CD4-positive, alpha-beta T cell treated with Interleukin-6 at 100 ng/mL for 8 hours (primary cell): ENCODE data around the gene PXK.

Experiments
- DNase-seq: peaks from one replicate; pipeline ENCODE4 v3.0.0-alpha.2; 2020; ENCODE audit warnings: mixed read lengths, low spot score

PXK gene

DNA sequence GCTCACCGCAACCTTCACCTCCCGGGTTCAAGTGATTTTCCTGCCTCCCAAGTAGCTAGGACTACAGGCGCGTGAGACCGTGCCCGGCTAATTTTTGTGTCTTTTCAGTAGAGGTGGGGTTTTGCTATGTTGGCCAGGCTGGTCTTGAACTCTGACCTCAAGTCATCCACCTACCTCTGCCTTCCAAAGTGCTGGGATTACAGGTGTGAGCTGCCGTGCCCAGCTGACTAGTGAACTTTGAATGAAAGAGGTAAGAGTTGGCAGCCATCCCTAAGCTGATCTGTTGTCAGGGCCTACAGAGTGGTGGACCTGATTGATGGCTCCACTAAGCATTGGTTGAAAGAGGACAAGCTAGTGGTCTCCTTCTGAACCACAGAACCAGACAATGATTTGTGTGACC lies 15.3 kb downstream of the PXK start:
- no peak for DNase-seq

DNA sequence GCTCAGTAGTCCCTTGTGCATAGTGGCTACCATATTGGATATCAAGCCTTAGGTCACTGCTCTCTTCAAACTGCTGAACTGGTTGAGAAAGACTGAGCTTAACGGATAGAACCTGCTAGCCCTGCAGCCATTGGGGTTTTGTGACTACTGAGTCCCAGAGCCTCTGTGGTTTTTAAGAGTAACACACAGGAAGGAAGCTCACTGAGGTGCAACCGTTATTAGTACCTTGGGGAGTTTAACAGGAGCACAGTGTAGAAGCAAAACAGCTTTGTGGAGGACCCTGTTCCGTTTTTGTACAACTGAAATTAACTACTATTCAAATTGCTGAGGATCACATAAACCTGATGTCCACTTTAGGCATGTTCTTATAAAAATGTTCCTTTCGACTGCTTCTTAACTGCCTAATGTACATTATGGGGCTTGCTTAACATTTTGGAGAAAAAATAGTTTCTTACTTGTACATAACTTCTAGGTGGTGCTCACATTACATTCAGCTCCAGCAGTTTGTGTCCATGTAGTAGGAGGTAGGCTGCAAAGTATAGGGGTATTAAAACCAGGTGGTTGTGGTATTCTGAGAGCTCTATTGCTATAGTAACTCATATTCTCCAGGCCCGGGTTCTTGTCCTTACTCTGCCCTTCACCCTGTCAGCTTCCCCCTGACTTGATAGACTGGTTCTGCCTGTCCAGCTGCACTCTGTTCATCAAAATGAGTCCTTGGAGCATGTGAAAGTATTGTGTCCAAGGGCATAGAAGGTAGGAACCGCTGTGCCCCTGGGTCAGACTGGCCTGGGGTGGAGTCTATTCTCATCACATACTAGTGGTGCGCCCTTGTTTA lies 17.3 kb downstream of the PXK start:
- DNase-seq, result no peak

DNA sequence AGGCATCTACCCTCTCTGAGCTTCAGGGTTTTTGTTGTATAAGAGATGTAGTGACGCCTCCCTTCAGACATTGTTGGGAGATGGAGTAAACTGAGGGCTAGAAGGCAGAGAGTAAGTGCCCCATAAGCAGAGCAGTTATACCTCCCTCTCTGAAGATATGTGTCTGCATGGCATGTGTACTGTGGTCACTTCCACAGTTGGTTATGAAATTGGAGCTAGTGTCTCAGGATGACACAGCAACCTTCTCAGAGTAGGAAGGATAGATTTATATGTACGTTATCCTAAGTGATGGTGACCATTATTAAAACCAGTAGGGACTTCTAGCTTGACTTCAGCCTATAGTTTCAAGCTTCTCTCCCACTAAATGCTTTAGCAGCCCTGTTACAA lies 17.9 kb downstream of the PXK start:
- no peak for DNase-seq

DNA sequence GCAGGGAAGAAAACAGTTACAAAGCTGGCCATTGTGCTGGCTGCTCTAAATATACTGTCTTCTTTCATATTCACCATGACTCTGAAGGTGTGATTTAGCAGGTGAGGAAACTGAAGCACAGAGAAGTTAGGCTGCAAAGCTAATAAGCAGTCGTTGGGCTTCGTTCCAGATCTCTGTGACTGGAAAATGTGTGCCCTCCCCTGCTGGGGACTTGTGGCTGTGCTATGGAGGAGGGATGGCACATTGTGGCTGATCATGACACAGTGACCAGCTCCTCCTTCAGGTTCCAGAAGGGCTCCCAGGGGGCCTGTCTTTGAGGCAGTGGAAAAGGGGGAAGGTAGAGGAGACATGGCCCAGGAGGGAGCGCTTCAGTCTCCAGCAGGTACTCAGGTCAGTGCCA lies 19.2 kb downstream of the PXK start:
- no peak for DNase-seq

DNA sequence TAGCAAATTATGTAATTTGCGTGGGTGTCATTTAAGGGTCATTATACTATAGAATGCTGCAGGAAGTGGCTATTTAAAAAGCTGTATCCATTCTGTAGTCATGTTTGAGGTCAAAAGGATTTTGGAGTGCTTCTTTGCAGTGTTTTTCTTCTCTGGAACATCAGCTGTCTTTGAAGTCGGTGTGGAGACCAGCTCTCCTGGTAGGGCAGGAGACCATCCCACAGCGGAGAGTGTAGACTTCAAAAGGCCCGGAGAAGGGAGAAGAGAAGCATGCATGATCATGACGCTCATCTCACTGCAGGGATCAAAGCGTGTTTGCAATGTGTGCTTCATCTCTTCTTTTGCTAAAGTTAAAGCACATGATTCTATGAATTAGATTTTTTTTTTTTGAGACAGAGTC lies 19.9 kb downstream of the PXK start:
- no peak for DNase-seq

DNA sequence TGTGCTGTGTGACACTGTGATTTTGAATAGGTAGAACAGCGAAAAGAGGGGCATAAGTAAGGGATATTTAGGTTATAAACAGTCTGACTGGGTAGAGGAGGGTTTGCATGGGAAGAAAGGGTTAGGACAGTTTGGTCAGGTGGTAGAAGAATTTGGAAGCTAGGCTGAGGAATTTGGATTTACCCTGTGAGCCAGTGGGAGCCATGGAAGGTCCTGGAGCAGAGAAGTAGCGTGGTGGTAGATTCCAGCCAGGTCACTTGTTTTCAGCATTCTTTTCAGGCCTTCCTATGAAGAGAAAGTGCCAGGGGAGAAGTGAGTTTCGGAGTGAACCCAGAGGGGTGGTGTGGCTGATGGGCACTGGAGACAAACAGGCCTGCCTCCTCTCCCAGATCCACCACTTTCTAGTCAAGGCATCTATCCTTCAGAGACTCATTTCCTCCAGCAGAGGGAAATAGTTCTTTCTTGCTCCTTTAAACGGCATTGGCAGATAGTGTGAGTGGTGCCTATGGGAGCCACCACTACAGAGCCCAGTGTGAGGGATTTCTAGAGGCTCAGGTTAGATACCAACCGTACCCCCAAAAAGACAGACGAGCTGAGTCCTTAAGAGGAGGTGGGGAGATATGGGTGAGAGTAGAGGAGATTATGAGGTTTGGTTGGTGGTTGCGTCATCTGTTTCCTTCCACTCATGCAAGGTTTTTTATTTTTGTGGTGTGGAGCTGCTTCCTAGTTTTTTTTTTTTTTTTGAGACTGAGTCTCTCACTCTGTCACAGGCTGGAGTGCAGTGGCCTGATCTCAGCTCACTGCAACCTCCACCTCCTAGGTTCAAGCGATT lies 21.2 kb downstream of the PXK start:
- peak; percentile 7 for DNase-seq

DNA sequence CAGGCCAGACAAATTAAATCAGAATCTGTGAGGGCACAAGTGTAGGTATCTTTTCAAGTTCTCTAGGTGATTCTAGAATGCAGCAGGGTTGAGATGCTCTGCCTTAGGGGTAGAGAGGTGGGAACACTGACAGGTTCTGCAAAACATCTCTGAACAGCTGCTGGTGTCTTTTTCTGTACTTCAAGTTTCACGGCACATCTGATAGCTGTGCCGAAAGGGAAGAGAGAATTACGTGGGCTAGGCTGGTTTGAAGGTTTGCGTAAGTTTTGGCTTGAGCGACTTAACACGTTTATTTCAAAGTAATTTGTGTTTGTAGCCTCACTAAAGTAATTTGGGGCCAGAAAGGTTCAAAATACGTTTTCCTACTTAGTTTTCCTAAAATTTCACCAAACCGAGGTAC lies 22.5 kb downstream of the PXK start:
- no peak for DNase-seq

DNA sequence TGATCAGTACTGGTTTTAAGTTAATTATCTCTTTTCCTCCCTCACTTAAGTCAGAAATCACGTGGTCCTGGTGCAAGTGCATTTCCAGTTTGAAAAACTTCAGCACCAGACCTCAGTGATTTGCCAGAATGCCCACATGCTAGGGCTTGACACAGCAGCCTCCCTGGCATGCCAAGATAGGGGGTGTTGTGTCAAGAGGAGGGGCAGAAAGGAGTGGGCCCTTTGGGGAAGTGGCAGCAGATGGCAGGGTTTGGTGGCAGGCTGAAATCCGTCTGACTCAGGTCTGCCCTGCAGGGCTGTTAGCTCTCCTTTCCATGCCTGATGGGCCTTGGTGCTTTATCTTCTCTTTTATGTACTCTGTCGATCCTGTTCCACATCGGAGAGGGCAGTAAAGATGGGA lies 23.4 kb downstream of the PXK start:
- no peak for DNase-seq

DNA sequence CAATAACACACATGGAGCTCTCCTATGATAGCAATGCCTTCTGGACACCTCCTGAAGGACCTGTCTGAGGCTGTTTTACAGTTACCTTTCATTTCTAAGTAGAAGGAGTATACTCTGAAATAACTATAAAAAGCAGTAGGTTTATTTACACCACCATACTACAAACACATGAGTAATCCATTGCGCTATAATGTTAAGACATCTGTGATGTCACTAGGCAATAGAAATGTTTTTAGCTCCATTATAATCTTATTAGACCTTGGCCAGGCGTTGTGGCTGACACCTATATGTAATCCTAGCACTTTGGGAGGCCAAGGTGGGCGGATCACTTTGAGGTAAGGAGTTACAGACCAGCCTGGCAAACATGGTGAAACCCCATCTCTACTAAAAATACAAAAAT lies 24.7 kb downstream of the PXK start:
- no peak for DNase-seq

DNA sequence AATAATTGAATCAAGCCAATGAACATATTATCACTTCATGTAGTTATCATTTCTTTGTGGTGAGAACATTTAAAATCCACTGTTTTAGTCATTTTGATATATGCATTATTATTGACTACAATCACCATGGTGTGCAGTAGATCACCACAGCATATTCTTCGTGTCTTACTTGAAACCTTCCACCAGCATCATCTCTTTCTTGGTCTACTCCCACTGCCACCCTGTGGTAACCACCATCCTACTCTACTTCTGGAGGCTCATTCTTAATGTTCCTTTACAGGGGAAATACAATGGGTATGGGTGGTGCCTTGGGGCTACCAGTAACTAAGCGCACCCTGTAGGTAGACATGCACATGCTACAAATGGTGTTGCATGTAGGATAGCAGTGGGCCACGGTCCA lies 25.4 kb downstream of the PXK start:
- no peak for DNase-seq

DNA sequence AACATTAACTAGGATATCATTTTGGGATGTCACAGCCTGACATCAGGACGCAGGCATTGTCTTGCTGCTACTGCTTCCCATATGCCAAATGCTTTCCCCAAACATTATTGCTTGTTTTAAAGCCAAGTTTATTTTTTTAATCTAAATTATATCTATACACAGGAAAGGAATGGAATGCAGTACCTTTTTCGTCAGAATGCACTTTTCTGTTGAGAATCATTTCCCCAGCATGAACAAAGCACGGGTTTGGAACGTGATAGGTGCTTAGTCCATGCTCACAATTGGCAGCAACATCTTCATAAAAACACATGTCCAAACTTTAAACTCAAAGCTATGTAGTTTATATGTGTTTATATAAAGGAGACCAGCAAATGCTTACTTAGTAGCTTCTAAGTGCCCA lies 26.1 kb downstream of the PXK start:
- DNase-seq, result no peak

DNA sequence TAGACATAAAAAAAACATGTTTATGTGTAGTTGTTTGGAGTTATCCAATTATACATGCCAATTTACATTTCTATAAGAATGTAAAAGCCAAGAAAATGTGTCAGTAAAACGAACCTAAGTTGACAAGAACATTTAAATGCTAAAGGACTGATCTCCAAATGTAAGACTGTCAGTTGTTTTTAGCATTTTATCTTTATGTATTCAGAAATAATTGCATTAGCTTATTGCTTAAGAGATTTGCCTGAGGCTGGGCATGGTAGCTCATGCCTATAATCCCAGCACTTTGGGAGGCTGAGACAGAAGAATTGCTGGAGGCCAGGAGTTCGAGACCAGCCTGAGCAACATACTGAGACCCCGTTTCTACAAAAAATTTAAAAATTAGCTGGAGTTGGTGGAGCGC lies 26.9 kb downstream of the PXK start:
- DNase-seq, result no peak

DNA sequence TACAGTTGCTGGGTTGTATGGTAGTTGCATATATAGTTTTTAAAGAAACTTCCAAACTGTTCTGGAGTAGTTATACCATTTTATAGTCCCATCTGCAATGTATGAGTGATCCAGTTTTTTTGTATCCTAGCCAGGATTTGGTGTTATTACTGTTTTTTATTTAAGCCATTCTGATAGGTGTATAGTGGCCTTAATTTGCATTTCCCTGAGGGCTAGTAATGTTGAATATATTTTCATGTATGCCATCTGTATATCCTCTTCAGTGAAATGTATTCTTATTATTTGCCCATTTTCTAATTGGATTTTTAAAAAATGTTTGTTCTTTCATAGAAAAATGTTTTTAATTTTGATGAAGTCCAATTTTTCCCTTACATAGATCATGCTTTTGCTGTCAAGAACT lies 29.2 kb downstream of the PXK start:
- no peak for DNase-seq

DNA sequence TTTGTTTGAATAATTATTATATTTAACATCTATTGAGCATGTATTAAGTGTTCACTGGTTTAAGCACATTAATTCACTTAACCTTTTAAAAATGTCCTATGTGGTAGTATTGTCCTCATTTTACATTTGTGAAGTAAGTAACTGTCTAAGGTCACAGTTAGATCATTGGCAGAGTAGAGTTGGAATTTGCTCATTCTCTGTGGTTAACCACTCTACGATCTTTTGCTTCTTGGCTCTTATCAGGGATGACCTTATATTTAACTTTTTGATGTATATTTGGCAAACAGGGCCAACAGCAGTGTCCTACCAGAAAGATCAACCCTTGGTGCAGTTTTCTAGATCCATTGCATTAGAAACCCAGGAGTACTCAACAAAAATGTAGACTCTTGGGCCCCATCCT lies 34.0 kb downstream of the PXK start:
- DNase-seq, result no peak

DNA sequence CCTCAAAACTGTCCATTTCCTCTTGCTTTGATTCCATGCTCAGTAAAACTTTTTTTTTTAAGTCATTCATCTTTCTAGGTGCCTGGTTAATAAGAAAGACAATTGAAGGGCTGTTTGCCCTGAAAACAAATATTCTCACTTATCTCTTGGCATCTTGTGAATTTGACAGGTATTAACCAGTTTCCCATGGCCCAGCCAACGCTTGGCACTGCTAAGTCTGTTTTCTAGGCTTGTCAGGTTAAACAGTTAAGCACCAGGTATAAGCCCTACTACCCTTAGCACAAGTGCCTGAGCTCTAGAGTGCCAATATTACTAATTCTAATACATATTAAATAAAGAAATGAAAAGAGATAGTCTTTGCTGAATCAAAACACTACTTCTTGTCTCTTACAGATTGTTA lies 36.3 kb downstream of the PXK start:
- DNase-seq, result no peak

DNA sequence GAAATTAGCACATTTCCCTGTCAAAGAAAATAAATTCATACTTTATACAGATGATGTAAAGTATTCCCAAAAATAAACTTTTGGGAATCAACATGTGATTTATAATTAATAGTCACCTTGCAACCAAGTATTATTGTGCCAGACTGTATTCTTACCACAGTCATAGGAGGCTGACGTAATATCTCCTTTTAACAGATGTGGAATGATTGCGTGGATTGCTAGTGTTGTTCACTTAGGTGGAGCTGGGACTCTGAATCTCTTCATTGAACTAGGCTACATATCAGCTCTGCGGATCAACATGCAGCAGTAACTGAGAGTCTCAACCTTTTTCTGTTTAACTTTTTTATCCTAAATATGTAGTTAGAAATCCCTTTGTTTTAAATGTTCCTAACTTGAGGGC lies 37.2 kb downstream of the PXK start:
- no peak for DNase-seq

DNA sequence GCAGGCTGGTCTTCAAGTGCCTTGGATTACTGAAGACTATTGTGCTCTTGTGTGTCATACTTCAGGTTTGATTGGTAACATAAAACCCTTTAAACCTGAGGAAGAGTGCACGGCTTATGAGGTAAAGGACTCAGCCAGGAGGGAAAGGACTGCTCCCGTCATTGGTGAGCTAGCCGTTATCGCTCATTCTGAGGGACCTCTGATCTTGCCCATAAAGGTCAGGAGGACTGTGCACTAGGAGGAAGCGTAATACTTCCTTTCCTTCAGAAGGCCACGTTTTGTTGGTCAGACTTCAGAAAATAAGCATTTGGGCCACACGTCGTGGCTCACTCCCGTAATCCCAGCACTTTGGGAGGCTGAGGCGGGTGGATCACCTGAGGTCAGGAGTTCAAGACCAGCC lies 37.7 kb downstream of the PXK start:
- DNase-seq, result no peak

DNA sequence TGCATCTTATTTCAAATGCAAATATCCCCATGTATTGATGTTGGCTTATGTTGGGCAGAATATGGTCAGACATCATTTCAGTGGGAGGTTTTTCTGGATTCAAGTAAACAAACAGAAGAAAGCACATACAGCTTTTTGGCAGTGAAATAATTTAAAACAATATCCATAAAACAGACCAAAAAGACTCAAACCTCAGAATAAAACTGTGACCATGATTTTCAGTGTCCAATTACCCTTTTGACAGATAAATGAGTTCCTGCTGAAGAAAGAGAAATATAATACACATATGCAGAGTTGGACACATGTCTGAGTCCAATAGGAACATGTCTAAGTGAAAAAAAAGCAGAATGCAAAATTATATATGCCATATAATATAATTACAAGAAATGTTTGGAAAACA lies 39.1 kb downstream of the PXK start:
- no peak for DNase-seq

DNA sequence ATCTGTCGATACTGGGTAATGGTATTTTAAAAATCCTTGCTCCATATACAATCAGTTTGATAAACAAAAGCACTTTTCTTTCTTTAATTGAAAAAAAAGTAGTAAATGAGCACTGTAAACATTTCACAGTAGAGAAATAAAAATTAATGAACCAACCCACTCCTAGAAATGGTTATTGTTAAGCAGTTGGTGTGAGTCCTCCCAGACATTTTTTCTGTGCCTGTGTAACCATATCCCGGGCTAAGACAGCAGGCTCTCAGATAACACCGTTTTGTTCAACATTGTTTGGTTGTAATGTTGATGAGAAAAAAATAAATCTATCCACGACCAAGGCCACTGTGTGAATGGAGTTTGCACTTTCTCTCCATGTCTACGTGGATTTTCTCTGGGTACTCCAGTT lies 42.6 kb downstream of the PXK start:
- no peak for DNase-seq

DNA sequence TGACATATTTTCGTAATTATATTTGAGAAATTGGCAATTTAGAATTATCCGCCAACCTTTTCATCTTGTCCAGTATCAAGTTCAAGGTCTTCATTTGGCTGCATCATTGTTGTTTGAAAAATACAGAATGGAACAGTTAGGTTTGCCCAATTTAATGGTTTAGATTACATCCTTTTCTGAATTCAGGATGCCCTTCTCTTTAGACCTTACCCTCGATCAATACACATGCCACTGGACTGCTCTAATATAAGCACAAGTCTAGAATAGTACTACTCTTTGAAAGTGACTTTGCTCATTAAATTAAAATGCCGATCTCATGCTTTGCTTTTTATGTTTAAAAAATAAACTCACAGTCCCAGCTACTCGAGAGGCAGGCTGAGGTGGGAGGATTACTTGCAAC lies 44.5 kb downstream of the PXK start:
- no peak for DNase-seq

DNA sequence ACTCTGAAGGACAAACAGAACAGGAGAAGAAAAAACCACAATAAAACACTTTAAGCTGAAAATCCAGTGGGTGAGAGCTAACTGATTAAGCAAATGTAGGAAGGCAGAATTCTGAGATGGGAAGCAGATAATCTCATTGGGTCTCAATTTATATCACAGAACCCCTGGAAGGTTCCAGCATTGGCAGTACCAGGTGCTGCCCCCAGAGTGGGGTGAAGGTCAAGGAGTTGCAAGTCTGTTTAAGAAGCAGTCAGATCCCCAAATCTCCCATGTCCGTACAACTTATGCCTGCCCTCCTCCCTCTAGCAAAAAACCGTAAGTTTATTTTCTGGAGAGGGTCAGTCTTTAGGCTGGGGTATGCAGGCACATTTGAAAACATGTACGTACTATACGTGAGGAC lies 45.1 kb downstream of the PXK start:
- no peak for DNase-seq

DNA sequence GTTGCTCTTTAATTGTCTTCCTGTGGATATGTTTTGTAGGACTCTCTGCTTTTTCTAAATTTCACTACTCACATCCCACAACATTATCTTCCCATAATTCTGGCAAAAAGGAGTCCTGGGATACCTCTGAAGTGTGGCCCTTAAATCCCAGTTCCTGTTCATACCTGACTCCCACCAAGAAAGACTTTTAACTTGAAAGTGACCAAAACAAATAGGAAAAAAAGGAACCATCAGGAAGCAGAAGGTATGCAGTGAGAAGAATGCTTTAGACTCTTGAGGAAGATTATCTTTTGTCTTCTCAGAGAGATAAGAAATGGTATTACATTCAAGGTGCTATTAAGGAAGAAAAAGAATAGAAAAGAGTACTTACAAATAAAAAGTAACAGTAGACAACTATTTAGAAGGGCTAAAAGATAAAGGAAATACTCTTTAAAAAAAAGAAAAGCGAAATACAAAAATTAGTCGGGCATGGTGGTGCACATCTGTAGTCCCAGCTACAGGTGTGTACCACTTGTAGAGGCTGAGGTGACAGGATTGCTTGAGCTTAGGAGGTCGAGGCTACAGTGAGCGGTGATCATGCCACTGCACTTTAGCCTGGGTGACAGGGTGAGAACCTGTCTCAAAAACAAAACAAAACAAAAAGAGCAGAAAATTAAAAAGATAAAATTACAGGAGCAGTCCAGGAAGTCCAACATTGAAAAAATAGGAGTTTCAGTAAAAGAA lies 46.8 kb downstream of the PXK start:
- no peak for DNase-seq

DNA sequence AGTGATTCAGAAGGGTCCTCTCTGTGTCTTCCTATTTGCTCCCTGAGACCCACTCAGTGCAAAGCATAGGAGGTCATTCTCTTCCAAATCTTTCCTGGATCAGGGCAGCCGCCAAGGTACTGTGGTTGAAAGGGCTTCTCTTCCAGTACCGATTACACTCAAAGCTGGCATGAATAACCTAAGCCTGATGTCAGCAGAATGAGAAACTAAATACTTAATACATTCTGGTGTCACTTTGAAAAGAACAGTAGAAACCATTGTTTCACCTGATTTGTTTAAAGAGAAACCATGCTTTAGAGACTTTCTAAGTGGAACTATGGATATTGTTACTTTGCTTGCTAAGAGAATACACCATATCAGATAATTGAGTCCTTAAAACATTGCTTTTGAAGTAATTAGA lies 50.8 kb downstream of the PXK start:
- no peak for DNase-seq
